Upper lobe of left lung (tissue), 6 donors: ENCODE results near the gene TMEM8B. TPM values are rescaled to one million over a fixed set of nuclear protein-coding genes. Genes with fewer than 3 reads are reported as not detected.

Source experiments
- ATAC-seq, 2 donors: fragments of 200-7000 bp; cut with Tn5 transposase; one replicate each; pipeline ENCODE4 v1.9.1; 2022; ENCODE audit warnings: mild to moderate bottlenecking in 2 of 2, moderate library complexity in 2 of 2; ENCODE audit not compliant: low FRiP score in 2 of 2
- DNase-seq, 2 donors: peaks; one replicate each; pipeline ENCODE4 v3.0.0-alpha.2; 2019 to 2020
- H3K27ac ChIP-seq, 4 donors: fragments of 200-600 bp; sonication (generic); one replicate each; pipeline ENCODE4 v1.5.1; 2016 to 2019
- H3K27me3 ChIP-seq, 4 donors: fragments of 200-600 bp; sonication (generic); one replicate each; pipeline ENCODE4 v1.5.1; 2017 to 2019
- H3K36me3 ChIP-seq, 4 donors: fragments of 200-600 bp; sonication (generic); one replicate each; pipeline ENCODE4 v1.5.1; 2016 to 2019
- H3K4me1 ChIP-seq, 4 donors: fragments of 200-600 bp; sonication (generic); one replicate each; pipeline ENCODE4 v1.5.1; 2018 to 2019
- H3K4me3 ChIP-seq, 4 donors: fragments of 200-600 bp; sonication (generic); one replicate each; pipeline ENCODE4 v1.5.1; 2017 to 2019; ENCODE audit warnings: mild to moderate bottlenecking in 2 of 4, moderate library complexity in 1 of 4
- H3K9me3 ChIP-seq, 4 donors: fragments of 200-600 bp; sonication (generic); one replicate each; pipeline ENCODE4 v1.5.1; 2018 to 2019
- CTCF ChIP-seq, 6 experiments: fragments of 450-650 bp in 4 of 6; fragments of 200-600 bp in 2 of 6; sonication (generic) in 2 of 6; IDR thresholded peaks; one replicate each; pipeline ENCODE4 v1.5.1; 2016 to 2019; ENCODE audit warnings: antibody characterized with exemption in 6 of 6
- EP300 ChIP-seq, 4 donors: sonication (generic); formaldehyde crosslinking; IDR thresholded peaks; one replicate each; pipeline ENCODE4 v1.5.1; 2017; ENCODE audit warnings: antibody characterized with exemption in 4 of 4, control low read depth in 2 of 4
- POLR2A ChIP-seq, 4 donors: fragments of 450-650 bp; IDR thresholded peaks; one replicate each; pipeline ENCODE4 v1.5.1; 2016 to 2017; ENCODE audit warnings: antibody characterized with exemption in 4 of 4, mild to moderate bottlenecking in 2 of 4
- POLR2AphosphoS5 ChIP-seq, 2 donors: sonication (generic); formaldehyde crosslinking; IDR thresholded peaks; one replicate each; pipeline ENCODE4 v1.5.1; 2017; ENCODE audit warnings: antibody characterized with exemption in 2 of 2
- WGBS, 2 donors: methylation state at CpG; one replicate each; pipeline ENCODE4 v1.1.5; 2017 to 2018; 5-methylcytosine and 5-hydroxymethylcytosine counted together
- total RNA-seq, 6 donors: library from RNA; depleted of rRNA in 4 of 6; stranded (reverse); fragments of >200 nt in 4 of 6; gene quantifications; one replicate each; pipeline versions ENCODE4 v1.1.0 to v1.2.1, GENCODE V29; 2016 to 2021
- donor health status: DM: no; HTN: no; CAD: no; lungs with moderate emphysema.
- donor health status: DM: no; HTN: yes; CAD: no; lungs with severe emphysema.

Gene TMEM8B
- total RNA-seq, 6 donors from 2014 or later = 6.5 to 21.0 (median 10.0) TPM

DNA sequence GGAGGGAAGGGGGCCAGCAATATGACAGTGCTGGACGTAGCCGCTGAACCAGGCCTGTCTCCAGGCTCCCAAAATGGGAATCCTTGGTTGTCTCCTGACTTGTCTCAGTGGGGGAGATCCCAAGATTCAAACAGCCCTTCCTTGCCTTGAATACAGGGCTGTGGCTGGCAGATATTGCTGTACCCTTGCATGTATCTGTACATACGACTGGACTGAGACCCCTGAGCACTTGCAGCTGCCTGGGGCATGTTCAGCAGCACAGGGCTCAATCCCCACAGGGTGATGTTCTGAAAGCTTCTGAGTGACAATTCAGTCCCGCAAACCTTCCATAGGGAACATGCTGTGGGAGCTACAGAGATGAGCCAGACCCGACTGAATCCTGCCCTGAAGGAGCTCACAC, 27.9 kb downstream of the TMEM8B start:
- H3K27me3 ChIP-seq = no peaks in the 10 kb centered on the region
- peaks cover 0 to 3% (median 0%) of the 10 kb centered on the region in 4 donors for H3K4me1 ChIP-seq
- no peak overlapping the region for H3K27ac ChIP-seq
- DNase-seq = no peak
- 86 to 88% methylated on average over 2 to 5 of the region's 5 CpGs for WGBS, 2 donors
- peaks cover 0 to 7% (median 2%) of the 10 kb centered on the region in 4 donors for H3K36me3 ChIP-seq
- no peak for ATAC-seq
- no peaks in the 10 kb centered on the region for H3K9me3 ChIP-seq
- TF ChIP-seq EP300 (IDR thresholded peaks at IDR 0.05) (no peak), POLR2A (IDR thresholded peaks at IDR 0.05) (no peak), POLR2AphosphoS5 (IDR thresholded peaks at IDR 0.05) (no peak), CTCF (IDR thresholded peaks at IDR 0.05) (no peak)
- no peak overlapping the region for H3K4me3 ChIP-seq

DNA sequence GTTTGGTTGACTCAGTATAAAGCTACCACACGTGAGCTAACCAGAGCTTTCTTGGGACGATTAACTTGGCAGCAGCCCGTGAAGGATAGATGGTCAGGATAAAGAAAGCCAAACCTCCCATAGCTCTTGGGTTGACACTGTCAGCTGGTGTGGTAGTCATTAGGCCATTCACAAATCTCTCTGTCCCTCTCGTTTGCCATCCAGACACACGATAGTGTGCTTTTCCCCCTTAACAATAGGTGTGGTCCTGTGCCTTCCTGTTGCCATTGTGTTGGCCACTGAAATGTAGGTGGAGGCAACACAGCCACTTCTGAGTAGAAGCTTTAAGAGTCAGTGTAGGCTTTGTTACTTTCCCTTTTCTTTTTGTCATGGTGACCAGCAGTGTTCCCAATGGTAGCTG, 29.4 kb downstream of the TMEM8B start:
- Histone ChIP-seq H3K4me1 (peaks cover 0 to 3% (median 0%) of the 10 kb centered on the region in 4 donors), H3K36me3 (peaks cover 0 to 1% (median 0%) of the 10 kb centered on the region in 4 donors), H3K27me3 (no peaks in the 10 kb centered on the region), H3K9me3 (no peaks in the 10 kb centered on the region), H3K27ac (no peak overlapping the region), H3K4me3 (no peak overlapping the region)
- ATAC-seq = no peak
- DNase-seq = no peak
- TF ChIP-seq POLR2A (IDR thresholded peaks at IDR 0.05) (no peak), CTCF (IDR thresholded peaks at IDR 0.05) (no peak), EP300 (IDR thresholded peaks at IDR 0.05) (no peak), POLR2AphosphoS5 (IDR thresholded peaks at IDR 0.05) (no peak)
- 38 to 71% methylated on average over 2 to 5 of the region's 5 CpGs for WGBS, 2 donors

- DNase-seq = no peak
Measured at GRCh38 chr9:35859310-35859989, 30.4 kb downstream of the TMEM8B start.

GRCh38 chr9:35859990-35860339, 30.9 kb downstream of the TMEM8B start:
- Histone ChIP-seq H3K36me3 (no peaks in the 10 kb centered on the region), H3K4me1 (peaks cover 0 to 3% (median 0%) of the 10 kb centered on the region in 4 donors), H3K27ac (no peak overlapping the region), H3K9me3 (no peaks in the 10 kb centered on the region), H3K27me3 (no peaks in the 10 kb centered on the region), H3K4me3 (no peak overlapping the region)
- WGBS, 2 donors = 38 to 60% methylated on average over 2 to 3 of the region's 3 CpGs
- peak in 1 of 2 donors; percentile 27 for ATAC-seq
- no peak for TF ChIP-seq POLR2AphosphoS5 (IDR thresholded peaks at IDR 0.05)
- TF ChIP-seq EP300 (IDR thresholded peaks at IDR 0.05) = no peak
- no peak for TF ChIP-seq POLR2A (IDR thresholded peaks at IDR 0.05)
- TF ChIP-seq CTCF (IDR thresholded peaks at IDR 0.05) = no peak
- DNase-seq = no peak

More at GRCh38 chr9:35859310-35859989, 30.4 kb downstream of the TMEM8B start:
- Histone ChIP-seq H3K4me1 (peaks cover 0 to 3% (median 0%) of the 10 kb centered on the region in 4 donors), H3K9me3 (no peaks in the 10 kb centered on the region), H3K27me3 (no peaks in the 10 kb centered on the region), H3K27ac (no peak overlapping the region), H3K36me3 (no peaks in the 10 kb centered on the region), H3K4me3 (no peak overlapping the region)
- 58 to 61% methylated on average over 16 of the region's 16 CpGs for WGBS, 2 donors
- ATAC-seq = peak in 1 of 2 donors; percentile 25
- no peak for TF ChIP-seq EP300 (IDR thresholded peaks at IDR 0.05)
- TF ChIP-seq CTCF (IDR thresholded peaks at IDR 0.05) = peak in 1 of 6 experiments; percentile 5
- TF ChIP-seq POLR2A (IDR thresholded peaks at IDR 0.05) = no peak
- no peak for TF ChIP-seq POLR2AphosphoS5 (IDR thresholded peaks at IDR 0.05)
